ENCODE data around the gene TOP2B.

The TOP2B gene

GRCh38 chr3:25573386-25574171 lies 91.1 kb downstream of the TOP2B start:
- no peaks in the 10 kb centered on the region for H3K36me3 ChIP-seq
- H3K27ac ChIP-seq = no peak overlapping the region
- H3K27me3 ChIP-seq (ENCODE audit: insufficient read depth, low read depth, severe bottlenecking) = no peaks in the 10 kb centered on the region
- H3K9me3 ChIP-seq (ENCODE audit: severe bottlenecking) = no peaks in the 10 kb centered on the region
- DNase-seq = no peak
- H3K4me3 ChIP-seq (ENCODE audit: low read depth, low read length) = no peak overlapping the region
- TF ChIP-seq CTCF (IDR thresholded peaks at IDR 0.05; ENCODE audit: low read depth, low read length) = no peak

- H3K4me3 ChIP-seq (ENCODE audit: low read depth, low read length) = no peak overlapping the region
- no peak overlapping the region for H3K27ac ChIP-seq
- H3K27me3 ChIP-seq (ENCODE audit: insufficient read depth, low read depth, severe bottlenecking) = no peaks in the 10 kb centered on the region
- H3K9me3 ChIP-seq (ENCODE audit: severe bottlenecking) = no peaks in the 10 kb centered on the region
- DNase-seq = no peak
- H3K36me3 ChIP-seq = no peaks in the 10 kb centered on the region
- no peak for TF ChIP-seq CTCF (IDR thresholded peaks at IDR 0.05; ENCODE audit: low read depth, low read length)
Observed at GRCh38 chr3:25572919-25573385, 91.8 kb downstream of the TOP2B start.

GRCh38 chr3:25572336-25572735 lies 92.4 kb downstream of the TOP2B start:
- no peak overlapping the region for H3K27ac ChIP-seq
- H3K4me3 ChIP-seq (ENCODE audit: low read depth, low read length) = no peak overlapping the region
- DNase-seq = no peak
- TF ChIP-seq CTCF (IDR thresholded peaks at IDR 0.05; ENCODE audit: low read depth, low read length) = no peak
- H3K27me3 ChIP-seq (ENCODE audit: insufficient read depth, low read depth, severe bottlenecking) = no peaks in the 10 kb centered on the region
- H3K36me3 ChIP-seq = no peaks in the 10 kb centered on the region
- no peaks in the 10 kb centered on the region for H3K9me3 ChIP-seq (ENCODE audit: severe bottlenecking)

GRCh38 chr3:25571285-25571684 lies 93.4 kb downstream of the TOP2B start:
- Histone ChIP-seq H3K36me3 (no peaks in the 10 kb centered on the region), H3K4me3 (ENCODE audit: low read depth, low read length) (no peak overlapping the region), H3K27ac (no peak overlapping the region), H3K9me3 (ENCODE audit: severe bottlenecking) (no peaks in the 10 kb centered on the region), H3K27me3 (ENCODE audit: insufficient read depth, low read depth, severe bottlenecking) (no peaks in the 10 kb centered on the region)
- no peak for TF ChIP-seq CTCF (IDR thresholded peaks at IDR 0.05; ENCODE audit: low read depth, low read length)
- DNase-seq = no peak

- no peaks in the 10 kb centered on the region for H3K36me3 ChIP-seq
- no peak for DNase-seq
- no peaks in the 10 kb centered on the region for H3K27me3 ChIP-seq (ENCODE audit: insufficient read depth, low read depth, severe bottlenecking)
- no peak for TF ChIP-seq CTCF (IDR thresholded peaks at IDR 0.05; ENCODE audit: low read depth, low read length)
- H3K27ac ChIP-seq = no peak overlapping the region
- H3K4me3 ChIP-seq (ENCODE audit: low read depth, low read length) = no peak overlapping the region
- H3K9me3 ChIP-seq (ENCODE audit: severe bottlenecking) = no peaks in the 10 kb centered on the region
Observed at GRCh38 chr3:25568525-25569078, 96.1 kb downstream of the TOP2B start.

All from WERI-Rb-1 (cell line).